Measurements from ENCODE around the gene CSPG4. TPM values are rescaled to one million over a fixed set of nuclear protein-coding genes. Genes with fewer than 3 reads are reported as not detected.

The CSPG4 gene
- total and polyA plus RNA-seq, 2 of the 13 experiments (the other 11 are each of a cell fraction or from before 2014, with no cell fraction given), result 0.01 to 0.04 TPM

DNA sequence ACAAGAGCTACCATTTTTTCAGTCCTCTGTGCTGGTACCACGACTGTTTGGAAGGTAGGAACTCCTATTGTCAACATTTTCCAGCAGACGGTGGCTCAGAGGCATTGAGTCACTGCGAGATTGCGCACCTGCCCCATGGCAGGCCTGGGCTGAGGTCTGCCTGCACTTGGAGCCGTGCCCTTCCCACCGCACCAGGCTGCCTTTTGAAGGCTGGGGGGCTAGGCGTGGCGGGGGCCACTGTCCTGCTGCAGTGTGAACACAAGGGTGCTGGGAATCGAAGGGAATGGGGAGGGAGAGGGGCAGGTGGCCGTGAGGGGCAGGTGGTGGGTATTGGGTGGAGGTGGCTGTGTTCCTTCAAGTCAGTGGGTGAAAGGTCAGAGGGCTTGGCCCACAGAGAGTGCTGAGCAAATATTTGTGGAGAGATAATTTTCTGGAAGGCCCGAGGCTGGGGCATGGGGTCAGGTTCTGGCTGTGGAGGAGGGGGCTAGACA is 48.7 kb downstream of the CSPG4 start (continued):
- TF ChIP-seq, protein P1, sequence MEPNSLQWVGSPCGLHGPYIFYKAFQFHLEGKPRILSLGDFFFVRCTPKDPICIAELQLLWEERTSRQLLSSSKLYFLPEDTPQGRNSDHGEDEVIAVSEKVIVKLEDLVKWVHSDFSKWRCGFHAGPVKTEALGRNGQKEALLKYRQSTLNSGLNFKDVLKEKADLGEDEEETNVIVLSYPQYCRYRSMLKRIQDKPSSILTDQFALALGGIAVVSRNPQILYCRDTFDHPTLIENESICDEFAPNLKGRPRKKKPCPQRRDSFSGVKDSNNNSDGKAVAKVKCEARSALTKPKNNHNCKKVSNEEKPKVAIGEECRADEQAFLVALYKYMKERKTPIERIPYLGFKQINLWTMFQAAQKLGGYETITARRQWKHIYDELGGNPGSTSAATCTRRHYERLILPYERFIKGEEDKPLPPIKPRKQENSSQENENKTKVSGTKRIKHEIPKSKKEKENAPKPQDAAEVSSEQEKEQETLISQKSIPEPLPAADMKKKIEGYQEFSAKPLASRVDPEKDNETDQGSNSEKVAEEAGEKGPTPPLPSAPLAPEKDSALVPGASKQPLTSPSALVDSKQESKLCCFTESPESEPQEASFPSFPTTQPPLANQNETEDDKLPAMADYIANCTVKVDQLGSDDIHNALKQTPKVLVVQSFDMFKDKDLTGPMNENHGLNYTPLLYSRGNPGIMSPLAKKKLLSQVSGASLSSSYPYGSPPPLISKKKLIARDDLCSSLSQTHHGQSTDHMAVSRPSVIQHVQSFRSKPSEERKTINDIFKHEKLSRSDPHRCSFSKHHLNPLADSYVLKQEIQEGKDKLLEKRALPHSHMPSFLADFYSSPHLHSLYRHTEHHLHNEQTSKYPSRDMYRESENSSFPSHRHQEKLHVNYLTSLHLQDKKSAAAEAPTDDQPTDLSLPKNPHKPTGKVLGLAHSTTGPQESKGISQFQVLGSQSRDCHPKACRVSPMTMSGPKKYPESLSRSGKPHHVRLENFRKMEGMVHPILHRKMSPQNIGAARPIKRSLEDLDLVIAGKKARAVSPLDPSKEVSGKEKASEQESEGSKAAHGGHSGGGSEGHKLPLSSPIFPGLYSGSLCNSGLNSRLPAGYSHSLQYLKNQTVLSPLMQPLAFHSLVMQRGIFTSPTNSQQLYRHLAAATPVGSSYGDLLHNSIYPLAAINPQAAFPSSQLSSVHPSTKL (CRISPR knock-in tag; IDR thresholded peaks at IDR 0.05), result 0 out of 2 replicates have a peak, but pooled peaks have one; percentile 27
- TF ChIP-seq ZNF350 (CRISPR knock-in tag; IDR thresholded peaks at IDR 0.05; ENCODE audit: borderline replicate concordance, low read depth) (peak; percentile 50; the same call in 1 of the 2 replicates), ZNF460 (CRISPR knock-in tag; IDR thresholded peaks at IDR 0.05; ENCODE audit: borderline replicate concordance) (no peak), ZNF256 (CRISPR knock-in tag; conservative IDR thresholded peaks at IDR 0.05) (no peak), KDM6A (CRISPR knock-in tag; IDR thresholded peaks at IDR 0.05; ENCODE audit: low read depth) (no peak), RXRB (CRISPR knock-in tag; IDR thresholded peaks at IDR 0.05; ENCODE audit: borderline replicate concordance) (peak; percentile 85), SRSF1 (optimal IDR thresholded peaks at IDR 0.05; ENCODE audit: low read depth, low read length) (peak; percentile 90), ZNF354B (CRISPR knock-in tag; IDR thresholded peaks at IDR 0.05) (no peak)
- TF ChIP-seq, protein P2, sequence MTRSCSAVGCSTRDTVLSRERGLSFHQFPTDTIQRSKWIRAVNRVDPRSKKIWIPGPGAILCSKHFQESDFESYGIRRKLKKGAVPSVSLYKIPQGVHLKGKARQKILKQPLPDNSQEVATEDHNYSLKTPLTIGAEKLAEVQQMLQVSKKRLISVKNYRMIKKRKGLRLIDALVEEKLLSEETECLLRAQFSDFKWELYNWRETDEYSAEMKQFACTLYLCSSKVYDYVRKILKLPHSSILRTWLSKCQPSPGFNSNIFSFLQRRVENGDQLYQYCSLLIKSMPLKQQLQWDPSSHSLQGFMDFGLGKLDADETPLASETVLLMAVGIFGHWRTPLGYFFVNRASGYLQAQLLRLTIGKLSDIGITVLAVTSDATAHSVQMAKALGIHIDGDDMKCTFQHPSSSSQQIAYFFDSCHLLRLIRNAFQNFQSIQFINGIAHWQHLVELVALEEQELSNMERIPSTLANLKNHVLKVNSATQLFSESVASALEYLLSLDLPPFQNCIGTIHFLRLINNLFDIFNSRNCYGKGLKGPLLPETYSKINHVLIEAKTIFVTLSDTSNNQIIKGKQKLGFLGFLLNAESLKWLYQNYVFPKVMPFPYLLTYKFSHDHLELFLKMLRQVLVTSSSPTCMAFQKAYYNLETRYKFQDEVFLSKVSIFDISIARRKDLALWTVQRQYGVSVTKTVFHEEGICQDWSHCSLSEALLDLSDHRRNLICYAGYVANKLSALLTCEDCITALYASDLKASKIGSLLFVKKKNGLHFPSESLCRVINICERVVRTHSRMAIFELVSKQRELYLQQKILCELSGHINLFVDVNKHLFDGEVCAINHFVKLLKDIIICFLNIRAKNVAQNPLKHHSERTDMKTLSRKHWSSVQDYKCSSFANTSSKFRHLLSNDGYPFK (CRISPR knock-in tag; IDR thresholded peaks at IDR 0.05; ENCODE audit: borderline replicate concordance), result no peak
- TF ChIP-seq, protein P3, sequence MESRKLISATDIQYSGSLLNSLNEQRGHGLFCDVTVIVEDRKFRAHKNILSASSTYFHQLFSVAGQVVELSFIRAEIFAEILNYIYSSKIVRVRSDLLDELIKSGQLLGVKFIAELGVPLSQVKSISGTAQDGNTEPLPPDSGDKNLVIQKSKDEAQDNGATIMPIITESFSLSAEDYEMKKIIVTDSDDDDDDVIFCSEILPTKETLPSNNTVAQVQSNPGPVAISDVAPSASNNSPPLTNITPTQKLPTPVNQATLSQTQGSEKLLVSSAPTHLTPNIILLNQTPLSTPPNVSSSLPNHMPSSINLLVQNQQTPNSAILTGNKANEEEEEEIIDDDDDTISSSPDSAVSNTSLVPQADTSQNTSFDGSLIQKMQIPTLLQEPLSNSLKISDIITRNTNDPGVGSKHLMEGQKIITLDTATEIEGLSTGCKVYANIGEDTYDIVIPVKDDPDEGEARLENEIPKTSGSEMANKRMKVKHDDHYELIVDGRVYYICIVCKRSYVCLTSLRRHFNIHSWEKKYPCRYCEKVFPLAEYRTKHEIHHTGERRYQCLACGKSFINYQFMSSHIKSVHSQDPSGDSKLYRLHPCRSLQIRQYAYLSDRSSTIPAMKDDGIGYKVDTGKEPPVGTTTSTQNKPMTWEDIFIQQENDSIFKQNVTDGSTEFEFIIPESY (CRISPR knock-in tag; IDR thresholded peaks at IDR 0.05), result no peak
- TF ChIP-seq, protein P4, sequence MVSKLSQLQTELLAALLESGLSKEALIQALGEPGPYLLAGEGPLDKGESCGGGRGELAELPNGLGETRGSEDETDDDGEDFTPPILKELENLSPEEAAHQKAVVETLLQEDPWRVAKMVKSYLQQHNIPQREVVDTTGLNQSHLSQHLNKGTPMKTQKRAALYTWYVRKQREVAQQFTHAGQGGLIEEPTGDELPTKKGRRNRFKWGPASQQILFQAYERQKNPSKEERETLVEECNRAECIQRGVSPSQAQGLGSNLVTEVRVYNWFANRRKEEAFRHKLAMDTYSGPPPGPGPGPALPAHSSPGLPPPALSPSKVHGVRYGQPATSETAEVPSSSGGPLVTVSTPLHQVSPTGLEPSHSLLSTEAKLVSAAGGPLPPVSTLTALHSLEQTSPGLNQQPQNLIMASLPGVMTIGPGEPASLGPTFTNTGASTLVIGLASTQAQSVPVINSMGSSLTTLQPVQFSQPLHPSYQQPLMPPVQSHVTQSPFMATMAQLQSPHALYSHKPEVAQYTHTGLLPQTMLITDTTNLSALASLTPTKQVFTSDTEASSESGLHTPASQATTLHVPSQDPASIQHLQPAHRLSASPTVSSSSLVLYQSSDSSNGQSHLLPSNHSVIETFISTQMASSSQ (IDR thresholded peaks at IDR 0.05; ENCODE audit: low read depth), result no peak
- TF ChIP-seq, protein P4 (CRISPR knock-in tag; IDR thresholded peaks at IDR 0.05; ENCODE audit: borderline replicate concordance), result no peak
- TF ChIP-seq, protein P5, sequence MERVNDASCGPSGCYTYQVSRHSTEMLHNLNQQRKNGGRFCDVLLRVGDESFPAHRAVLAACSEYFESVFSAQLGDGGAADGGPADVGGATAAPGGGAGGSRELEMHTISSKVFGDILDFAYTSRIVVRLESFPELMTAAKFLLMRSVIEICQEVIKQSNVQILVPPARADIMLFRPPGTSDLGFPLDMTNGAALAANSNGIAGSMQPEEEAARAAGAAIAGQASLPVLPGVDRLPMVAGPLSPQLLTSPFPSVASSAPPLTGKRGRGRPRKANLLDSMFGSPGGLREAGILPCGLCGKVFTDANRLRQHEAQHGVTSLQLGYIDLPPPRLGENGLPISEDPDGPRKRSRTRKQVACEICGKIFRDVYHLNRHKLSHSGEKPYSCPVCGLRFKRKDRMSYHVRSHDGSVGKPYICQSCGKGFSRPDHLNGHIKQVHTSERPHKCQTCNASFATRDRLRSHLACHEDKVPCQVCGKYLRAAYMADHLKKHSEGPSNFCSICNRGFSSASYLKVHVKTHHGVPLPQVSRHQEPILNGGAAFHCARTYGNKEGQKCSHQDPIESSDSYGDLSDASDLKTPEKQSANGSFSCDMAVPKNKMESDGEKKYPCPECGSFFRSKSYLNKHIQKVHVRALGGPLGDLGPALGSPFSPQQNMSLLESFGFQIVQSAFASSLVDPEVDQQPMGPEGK (CRISPR knock-in tag; IDR thresholded peaks at IDR 0.05), result peak; percentile 91

All from HepG2 (cell line).